AG04449 (cell line): Measurements from ENCODE around the gene IPCEF1.

Source experiments
- CTCF ChIA-PET: fragments of 350-600 bp; formaldehyde crosslinking; extraction: SDS; loops from one replicate; lab custom pipeline; 2021; ENCODE audit warnings: antibody characterized with exemption; lab: Yijun Ruan, JAX
- POLR2A ChIA-PET: fragments of 400-600, 350-600 bp; formaldehyde crosslinking; extraction: SDS; loops from one replicate; lab custom pipeline; 2020; ENCODE audit warnings: antibody characterized with exemption, inconsistent platforms; lab: Yijun Ruan, JAX
- DNase-seq: peaks from one replicate; pipeline ENCODE4 v3.0.0-alpha.2; 2010; ENCODE audit warnings: low read depth, low spot score
- H3K4me3 ChIP-seq: 2 replicates; pipeline ENCODE4 v1.5.1; 2011; ENCODE audit warnings: low read depth, mild to moderate bottlenecking, control low read depth, low read length
- TF ChIP-seq, protein P1 (sequence below): IDR thresholded peaks from one replicate; pipeline ENCODE4 v1.5.1; 2011; ENCODE audit warnings: mild to moderate bottlenecking, moderate library complexity, low read length, control low read depth, inconsistent platforms; ENCODE audit not compliant: insufficient read depth; ENCODE audit errors: missing control alignments

Gene IPCEF1

DNA sequence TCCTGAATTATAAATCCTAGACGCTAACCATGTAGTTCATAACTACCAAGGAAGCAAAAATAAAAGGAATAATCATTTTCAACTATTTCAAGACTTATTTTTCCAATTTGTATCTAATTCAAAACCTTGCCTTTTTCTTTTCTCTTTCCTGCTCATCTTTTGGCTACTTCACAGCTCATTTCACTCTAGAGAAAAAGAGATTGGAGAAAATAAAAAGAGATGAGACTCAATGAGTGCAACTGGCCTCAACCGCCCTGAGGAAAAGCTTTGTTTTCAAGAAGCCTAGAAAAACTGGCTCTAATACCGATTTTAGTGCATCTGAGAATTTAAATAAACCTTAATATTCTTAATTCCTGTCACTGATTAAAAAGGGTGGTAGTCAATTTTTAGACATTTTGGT is 36.4 kb downstream of the IPCEF1 start:
- ChIA-PET POLR2A (no interaction called here), CTCF (interaction anchor here (1.3 kb wide), 1 partner anchor 19 kb away, joined by 3 read pairs; no protein-coding TSS in a partner anchor)
- TF ChIP-seq, protein P1, sequence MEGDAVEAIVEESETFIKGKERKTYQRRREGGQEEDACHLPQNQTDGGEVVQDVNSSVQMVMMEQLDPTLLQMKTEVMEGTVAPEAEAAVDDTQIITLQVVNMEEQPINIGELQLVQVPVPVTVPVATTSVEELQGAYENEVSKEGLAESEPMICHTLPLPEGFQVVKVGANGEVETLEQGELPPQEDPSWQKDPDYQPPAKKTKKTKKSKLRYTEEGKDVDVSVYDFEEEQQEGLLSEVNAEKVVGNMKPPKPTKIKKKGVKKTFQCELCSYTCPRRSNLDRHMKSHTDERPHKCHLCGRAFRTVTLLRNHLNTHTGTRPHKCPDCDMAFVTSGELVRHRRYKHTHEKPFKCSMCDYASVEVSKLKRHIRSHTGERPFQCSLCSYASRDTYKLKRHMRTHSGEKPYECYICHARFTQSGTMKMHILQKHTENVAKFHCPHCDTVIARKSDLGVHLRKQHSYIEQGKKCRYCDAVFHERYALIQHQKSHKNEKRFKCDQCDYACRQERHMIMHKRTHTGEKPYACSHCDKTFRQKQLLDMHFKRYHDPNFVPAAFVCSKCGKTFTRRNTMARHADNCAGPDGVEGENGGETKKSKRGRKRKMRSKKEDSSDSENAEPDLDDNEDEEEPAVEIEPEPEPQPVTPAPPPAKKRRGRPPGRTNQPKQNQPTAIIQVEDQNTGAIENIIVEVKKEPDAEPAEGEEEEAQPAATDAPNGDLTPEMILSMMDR: no peak
- no peak overlapping the region for H3K4me3 ChIP-seq
- DNase-seq: no peak

DNA sequence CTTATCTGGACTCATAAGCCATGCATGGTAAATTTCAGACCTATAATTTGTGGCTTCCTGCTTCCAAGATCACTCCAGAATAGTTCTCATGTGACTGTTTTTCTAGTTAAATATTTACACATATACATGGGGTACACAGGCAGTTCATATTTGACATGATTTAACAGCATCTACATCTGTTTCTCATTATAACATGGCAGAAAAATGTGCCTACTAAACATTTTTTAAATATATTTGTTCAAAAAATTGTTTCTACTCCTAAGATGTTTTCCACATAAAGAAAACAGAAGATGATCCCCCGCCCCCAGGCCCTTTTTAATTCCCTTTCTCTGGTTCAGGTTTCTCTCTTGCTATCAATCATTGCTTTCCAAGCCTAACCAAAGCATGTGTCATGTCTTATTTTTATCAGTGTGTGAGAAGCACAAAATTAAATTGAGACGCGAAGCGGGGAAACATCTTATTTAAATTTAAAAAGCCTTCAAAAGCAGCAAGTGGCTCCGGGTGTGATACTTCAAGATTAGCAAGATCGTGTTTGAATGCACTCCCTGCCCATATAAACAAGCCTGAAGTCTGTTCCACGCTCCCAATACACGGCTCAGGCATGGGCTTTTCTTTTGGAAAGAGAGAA is 37.3 kb downstream of the IPCEF1 start:
- ChIA-PET POLR2A (interaction anchor here (0.7 kb wide), 1 partner anchor 87 kb away, joined by 3 read pairs; no protein-coding TSS in a partner anchor), CTCF (interaction anchor here (1.3 kb wide), 1 partner anchor 20 kb away, joined by 3 read pairs; no protein-coding TSS in a partner anchor)
- TF ChIP-seq, protein P1: no peak
- H3K4me3 ChIP-seq: peak overlapping the region; percentile 16
- DNase-seq: peak; percentile 82

DNA sequence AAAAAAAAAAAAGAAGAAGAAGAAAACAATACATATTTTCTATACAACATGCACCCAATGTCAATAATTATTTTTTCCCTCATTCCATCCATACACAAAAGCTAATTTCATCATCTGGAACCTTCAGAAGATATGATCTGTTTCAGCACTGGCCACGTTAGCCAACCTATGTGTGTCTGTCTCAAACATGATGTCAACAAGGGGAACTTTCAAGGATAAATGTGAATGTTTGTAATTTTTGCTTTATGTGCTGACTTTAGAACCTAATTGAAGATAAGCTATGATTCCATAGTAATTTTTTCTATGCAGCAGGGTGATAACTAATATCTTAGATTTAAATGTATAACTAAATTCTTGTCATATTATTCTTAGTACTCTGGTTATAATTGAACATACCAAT is 37.9 kb downstream of the IPCEF1 start:
- POLR2A ChIA-PET: interaction anchor here (0.7 kb wide), 1 partner anchor 87 kb away, joined by 3 read pairs; no protein-coding TSS in a partner anchor
- TF ChIP-seq, protein P1: no peak
- CTCF ChIA-PET: no interaction called here
- H3K4me3 ChIP-seq: no peak overlapping the region
- DNase-seq: no peak

DNA sequence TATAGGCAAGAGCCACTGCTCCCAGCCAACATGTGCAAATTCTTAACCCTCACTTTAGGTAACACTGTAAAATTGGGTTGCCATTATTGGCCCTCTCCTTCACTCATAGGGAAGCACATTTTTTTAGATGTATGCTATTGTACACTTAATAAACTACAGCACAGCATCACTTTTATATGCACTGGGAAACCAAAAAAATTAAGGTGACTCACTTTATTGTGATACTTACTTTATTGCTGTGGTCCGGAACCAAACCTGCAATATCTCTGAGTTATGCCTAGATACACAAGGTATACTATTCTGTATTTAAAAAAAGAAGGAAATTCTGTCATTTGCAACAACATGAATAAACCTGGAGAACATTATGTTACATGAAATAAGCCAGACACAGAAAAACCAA is 40.5 kb downstream of the IPCEF1 start:
- ChIA-PET CTCF (no interaction called here), POLR2A (no interaction called here)
- no peak for DNase-seq
- TF ChIP-seq, protein P1: no peak
- no peak overlapping the region for H3K4me3 ChIP-seq

DNA sequence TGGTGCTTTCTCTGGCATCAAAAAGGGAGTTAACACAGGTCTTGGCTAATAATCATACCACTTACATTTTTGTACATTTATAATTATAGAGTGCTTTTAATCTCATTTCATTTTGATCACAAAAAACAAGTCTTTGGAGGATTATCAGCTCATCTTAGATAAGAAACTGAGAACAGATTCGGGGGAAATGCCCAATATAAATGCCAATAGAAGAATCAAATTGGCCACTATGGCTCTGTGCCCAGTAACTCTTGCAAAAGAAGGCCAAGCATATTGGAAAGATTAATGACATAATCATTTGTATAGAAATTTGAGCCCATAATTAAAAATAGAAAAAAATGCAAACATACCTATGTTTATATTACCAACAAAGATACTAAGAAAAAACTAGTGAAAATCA is 42.5 kb downstream of the IPCEF1 start:
- H3K4me3 ChIP-seq: no peak overlapping the region
- TF ChIP-seq, protein P1: no peak
- CTCF ChIA-PET: no interaction called here
- POLR2A ChIA-PET: no interaction called here
- DNase-seq: no peak

DNA sequence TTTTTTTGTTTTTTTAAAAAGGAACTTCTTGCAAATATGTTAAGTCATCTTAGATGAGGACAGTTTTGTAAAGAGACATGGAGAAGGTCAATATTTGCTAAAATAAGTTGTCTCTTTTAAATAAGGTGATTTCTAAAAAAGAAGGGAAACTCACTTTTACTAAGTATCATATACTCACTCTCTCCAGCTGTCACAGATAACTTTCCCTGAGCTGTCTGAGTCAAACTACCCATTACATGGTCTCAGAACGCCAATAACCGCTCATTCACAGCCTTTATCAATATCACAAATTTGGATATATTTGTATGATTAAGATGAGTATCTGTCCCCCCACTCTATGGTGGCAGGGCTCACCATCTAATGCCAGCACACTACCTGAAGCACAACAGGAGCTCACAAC is 47.6 kb downstream of the IPCEF1 start:
- DNase-seq: no peak
- TF ChIP-seq, protein P1: no peak
- no peak overlapping the region for H3K4me3 ChIP-seq
- ChIA-PET CTCF (no interaction called here), POLR2A (no interaction called here)
